SH-SY5Y (cell line): ENCODE data around the gene RNF11.

Experiments
- GATA2 ChIP-seq: IDR thresholded peaks from 2 replicates; pipeline ENCODE4 v1.6.1; 2011; ENCODE audit warnings: mild to moderate bottlenecking, low read depth, low read length
- GATA3 ChIP-seq: IDR thresholded peaks from 2 replicates; pipeline ENCODE4 v1.6.1; 2011; ENCODE audit warnings: low read depth, mild to moderate bottlenecking, low read length, moderate library complexity

DNA sequence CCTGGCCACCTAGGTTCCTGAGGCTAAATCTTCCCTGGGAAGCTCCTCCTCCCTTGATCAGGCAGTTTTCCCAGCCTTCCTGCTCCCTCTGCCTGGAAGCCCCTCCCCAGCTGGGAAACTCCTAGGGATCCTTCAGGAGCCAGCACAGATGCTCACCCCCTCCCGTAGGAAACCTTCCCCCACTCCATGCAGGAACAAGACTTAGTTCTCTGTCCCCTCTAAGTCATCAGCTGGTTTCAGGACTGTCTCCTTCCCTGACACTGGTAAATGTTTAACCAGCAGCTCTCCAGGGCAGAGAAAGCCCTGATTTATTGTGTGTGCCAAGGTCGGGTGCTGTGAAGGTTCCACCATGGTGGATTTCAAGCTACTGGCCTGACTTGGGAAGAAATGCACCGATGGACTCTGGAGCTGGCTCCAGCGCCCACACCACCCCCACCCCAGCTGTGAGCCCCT is 69.3 kb downstream of the RNF11 start:
- no peak for TF ChIP-seq GATA2
- no peak for TF ChIP-seq GATA3
